Activated CD8-positive, alpha-beta memory T cell treated with anti-CD3 and anti-CD28 coated beads for 48 hours (primary cell): ENCODE results near the gene INO80C.
"Not testable (repeated sequence)": the region's sequence is repeated elsewhere in the genome, so short reads cannot be mapped to it uniquely, and the experiment has no call there.

Experiments used
- DNase-seq, 3 experiments: peaks; one replicate each; pipeline ENCODE4 v3.0.0-alpha.2; 2020; ENCODE audit warnings: low read depth in 2 of 3, low spot score in 2 of 3

Gene INO80C

GRCh38 chr18:35489913-35490490, 7.8 kb downstream of the INO80C start:
- DNase-seq: no peak

GRCh38 chr18:35489281-35489680, 8.5 kb downstream of the INO80C start:
- DNase-seq: not testable (repeated sequence)

GRCh38 chr18:35488396-35488795, 9.4 kb downstream of the INO80C start:
- DNase-seq: not testable (repeated sequence)

GRCh38 chr18:35487525-35487924, 10.2 kb downstream of the INO80C start:
- not testable (repeated sequence) for DNase-seq

- no peak for DNase-seq
Observed at GRCh38 chr18:35485852-35486251, 11.9 kb downstream of the INO80C start.

- no peak for DNase-seq
Observed at GRCh38 chr18:35484034-35484433, 13.7 kb downstream of the INO80C start.

- no peak for DNase-seq
Observed at GRCh38 chr18:35481960-35482366, 15.8 kb downstream of the INO80C start.

- no peak for DNase-seq
Observed at GRCh38 chr18:35479911-35480586, 17.7 kb downstream of the INO80C start.

- DNase-seq: peak in 1 of 3 experiments; percentile 23
Observed at GRCh38 chr18:35478520-35479435, 19.0 kb downstream of the INO80C start.

GRCh38 chr18:35477974-35478373, 19.8 kb downstream of the INO80C start:
- no peak for DNase-seq

- DNase-seq: no peak
Observed at GRCh38 chr18:35477497-35477896, 20.3 kb downstream of the INO80C start.

- no peak for DNase-seq
Observed at GRCh38 chr18:35474884-35475283, 22.9 kb downstream of the INO80C start.

- no peak for DNase-seq
Observed at GRCh38 chr18:35473562-35473961, 24.2 kb downstream of the INO80C start.

- DNase-seq: no peak
Observed at GRCh38 chr18:35470435-35470834, 27.3 kb downstream of the INO80C start.

GRCh38 chr18:35469725-35470124, 28.0 kb downstream of the INO80C start:
- DNase-seq: no peak

GRCh38 chr18:35468711-35469110, 29.0 kb downstream of the INO80C start:
- DNase-seq: no peak

GRCh38 chr18:35467624-35468016, 30.1 kb downstream of the INO80C start:
- DNase-seq: no peak

GRCh38 chr18:35466815-35467623, 30.7 kb downstream of the INO80C start:
- no peak for DNase-seq

- no peak for DNase-seq
Observed at GRCh38 chr18:35466334-35466733, 31.4 kb downstream of the INO80C start.

GRCh38 chr18:35465329-35465728, 32.4 kb downstream of the INO80C start:
- no peak for DNase-seq

GRCh38 chr18:35464831-35465279, 32.9 kb downstream of the INO80C start:
- DNase-seq: no peak
